Measurements from ENCODE around the gene MYB.
"Not testable (repeated sequence)": the region's sequence is repeated elsewhere in the genome, so short reads cannot be mapped to it uniquely, and the experiment has no call there.

The MYB gene

GRCh38 chr6:135180542-135181332, at the start of gene MYB:
MYB (plus strand) TSS chr6:135181308; CDS start chr6:135181514, 206 bp downstream.
- DNase-seq (ENCODE audit: low spot score) = peak; percentile 85

GRCh38 chr6:135132776-135133175, 48.3 kb upstream of the MYB start:
- no peak for DNase-seq (ENCODE audit: low spot score)

GRCh38 chr6:135135835-135136234, 45.3 kb upstream of the MYB start:
- DNase-seq (ENCODE audit: low spot score) = no peak

GRCh38 chr6:135137826-135138225, 43.3 kb upstream of the MYB start:
- DNase-seq (ENCODE audit: low spot score) = no peak

GRCh38 chr6:135141182-135141581, 39.9 kb upstream of the MYB start:
- no peak for DNase-seq (ENCODE audit: low spot score)

- DNase-seq (ENCODE audit: low spot score) = no peak
Observed at GRCh38 chr6:135141728-135142127, 39.4 kb upstream of the MYB start.

GRCh38 chr6:135142232-135142631, 38.9 kb upstream of the MYB start:
- not testable (repeated sequence) for DNase-seq (ENCODE audit: low spot score)

- no peak for DNase-seq (ENCODE audit: low spot score)
Observed at GRCh38 chr6:135144673-135145062, 36.4 kb upstream of the MYB start.

GRCh38 chr6:135145063-135145800, 35.9 kb upstream of the MYB start:
- DNase-seq (ENCODE audit: low spot score) = peak; percentile 17

GRCh38 chr6:135146162-135146934, 34.8 kb upstream of the MYB start:
- no peak for DNase-seq (ENCODE audit: low spot score)

- no peak for DNase-seq (ENCODE audit: low spot score)
Observed at GRCh38 chr6:135147637-135148592, 33.2 kb upstream of the MYB start.

- no peak for DNase-seq (ENCODE audit: low spot score)
Observed at GRCh38 chr6:135148889-135149288, 32.2 kb upstream of the MYB start.

- no peak for DNase-seq (ENCODE audit: low spot score)
Observed at GRCh38 chr6:135149376-135149775, 31.7 kb upstream of the MYB start.

- DNase-seq (ENCODE audit: low spot score) = not testable (repeated sequence)
Observed at GRCh38 chr6:135150481-135150880, 30.6 kb upstream of the MYB start.

GRCh38 chr6:135154125-135154524, 27.0 kb upstream of the MYB start:
- DNase-seq (ENCODE audit: low spot score) = not testable (repeated sequence)

- DNase-seq (ENCODE audit: low spot score) = no peak
Observed at GRCh38 chr6:135158397-135158796, 22.7 kb upstream of the MYB start.

- DNase-seq (ENCODE audit: low spot score) = no peak
Observed at GRCh38 chr6:135159531-135159930, 21.6 kb upstream of the MYB start.

GRCh38 chr6:135161411-135162395, 19.4 kb upstream of the MYB start:
- DNase-seq (ENCODE audit: low spot score) = no peak

GRCh38 chr6:135162678-135163439, 18.2 kb upstream of the MYB start:
- peak; percentile 32 for DNase-seq (ENCODE audit: low spot score)

GRCh38 chr6:135163440-135163738, 17.7 kb upstream of the MYB start:
- no peak for DNase-seq (ENCODE audit: low spot score)

Data from HuH-7.5 (cell line).